Vagina (tissue), 2 donors: ENCODE measurements around the gene RPTOR.

ENCODE experiments used
- CTCF ChIP-seq, 3 experiments: fragments of 450-650 bp in 2 of 3; fragments of 200-600 bp in 1 of 3; sonication (generic) in 1 of 3; IDR thresholded peaks; one replicate each; pipeline ENCODE4 v1.5.1; 2017 to 2019; ENCODE audit warnings: antibody characterized with exemption in 3 of 3, mild to moderate bottlenecking in 2 of 3, moderate library complexity in 2 of 3
- POLR2A ChIP-seq, 2 donors: fragments of 450-650 bp; IDR thresholded peaks; one replicate each; pipeline ENCODE4 v1.6.1; 2017; ENCODE audit warnings: antibody characterized with exemption in 2 of 2, mild to moderate bottlenecking in 2 of 2, moderate library complexity in 2 of 2
- POLR2AphosphoS5 ChIP-seq, 2 donors: sonication (generic); formaldehyde crosslinking; IDR thresholded peaks; one replicate each; pipeline ENCODE4 v1.9.0; 2017; ENCODE audit warnings: antibody characterized with exemption in 2 of 2, mild to moderate bottlenecking in 2 of 2, low read depth in 1 of 2; ENCODE audit not compliant: insufficient read depth in 1 of 2

GRCh38 chr17:80774643-80775281 lies 230.1 kb downstream of the RPTOR start:
- no peak for TF ChIP-seq POLR2AphosphoS5 (IDR thresholded peaks at IDR 0.05; ENCODE audit: insufficient read depth in 1 of 2, low read depth in 1 of 2)
- no peak for TF ChIP-seq CTCF (IDR thresholded peaks at IDR 0.05)
- no peak for TF ChIP-seq POLR2A (IDR thresholded peaks at IDR 0.05)
